GM12878 (cell line): Measurements from ENCODE around the gene HSPA12A. TPM values are rescaled to one million over a fixed set of nuclear protein-coding genes. Genes with fewer than 3 reads are reported as not detected.

Experiments
- ATAC-seq: fragments of 200-7000 bp; cut with Tn5 transposase; 3 replicates; pipeline ENCODE4 v1.9.1; 2020; ENCODE audit warnings: mild to moderate bottlenecking, moderate library complexity
- BruUV-seq: library from RNA; stranded (reverse); fragments of 400-500 nt; replicated peaks from 2 replicates; lab custom pipeline; 2021; lab: Mats Ljungman, UMichigan
- CTCF ChIA-PET: fragments of 300-600 bp; sonication (Branson Sonifier 250); formaldehyde crosslinking; extraction: SDS; loops from one replicate; lab custom pipeline; 2021; ENCODE audit warnings: inconsistent platforms; lab: Yijun Ruan, JAX
- POLR2A ChIA-PET: fragments of 350-600 bp; formaldehyde crosslinking; extraction: SDS; loops from one replicate; lab custom pipeline; 2021; ENCODE audit warnings: inconsistent platforms; lab: Charles Lee
- RAD21 ChIA-PET: fragments of 300-600 bp; sonication (Branson Sonifier 250); formaldehyde crosslinking; loops from one replicate; lab custom pipeline; 2023; ENCODE audit warnings: antibody characterized with exemption; ENCODE audit not compliant: unreplicated experiment; lab: Charles Lee
- SMC1A ChIA-PET: fragments of 300-600 bp; sonication (Branson Sonifier 250); formaldehyde crosslinking; loops from one replicate; lab custom pipeline; 2023; ENCODE audit not compliant: unreplicated experiment, uncharacterized antibody; lab: Charles Lee
- DNase-seq: peaks from one replicate; pipeline ENCODE4 v3.0.0-alpha.2; 2011; ENCODE audit warnings: low read depth, low spot score
- FAIRE-seq: peaks from 3 replicates; lab custom pipeline; 2011; peaks lifted over from hg19 to GRCh38; lab: Jason Lieb, UNC
- H2AFZ ChIP-seq: 2 replicates; pipeline ENCODE4 v1.6.0; 2011; ENCODE audit warnings: low read depth, low read length, control low read depth; ENCODE audit not compliant: control insufficient read depth
- H3K27ac ChIP-seq: 2 replicates; pipeline ENCODE4 v1.5.1; 2011; ENCODE audit warnings: control low read depth; ENCODE audit not compliant: control insufficient read depth, insufficient read depth
- H3K27me3 ChIP-seq, 2 experiments: replicated peaks in 1 of 2; 2 replicates each; pipeline versions ENCODE4 v1.6.0 to v1.6.1; 2011; ENCODE audit warnings: low read length in 1 of 2; ENCODE audit not compliant: control insufficient read depth in 2 of 2, insufficient read depth in 2 of 2
- H3K36me3 ChIP-seq, 2 experiments: 2 replicates each; pipeline ENCODE4 v1.5.1; 2011; ENCODE audit warnings: low read length in 1 of 2; ENCODE audit not compliant: control insufficient read depth in 2 of 2, insufficient read depth in 2 of 2
- H3K4me1 ChIP-seq: 2 replicates; pipeline ENCODE4 v1.6.1; 2011; ENCODE audit warnings: mild to moderate bottlenecking, low read length, moderate library complexity, mixed read lengths; ENCODE audit not compliant: control insufficient read depth, insufficient read depth
- H3K4me2 ChIP-seq: 2 replicates; pipeline ENCODE4 v1.6.0; 2011; ENCODE audit warnings: control low read depth; ENCODE audit not compliant: control insufficient read depth, insufficient read depth
- H3K4me3 ChIP-seq: fragments of 200-600 bp; sonication (generic); 2 replicates; pipeline ENCODE4 v1.5.1; 2016
- H3K79me2 ChIP-seq: 2 replicates; pipeline ENCODE4 v1.6.0; 2011; ENCODE audit warnings: low read length; ENCODE audit not compliant: control insufficient read depth, insufficient read depth
- H3K9ac ChIP-seq: 2 replicates; pipeline ENCODE4 v1.8.0; 2011; ENCODE audit warnings: low read length, control low read depth, mixed read lengths; ENCODE audit not compliant: control insufficient read depth, insufficient read depth
- H3K9me3 ChIP-seq: replicated peaks from 3 replicates; pipeline ENCODE4 v1.5.1; 2011; ENCODE audit warnings: mild to moderate bottlenecking, low read length; ENCODE audit not compliant: control insufficient read depth, insufficient read depth
- H4K20me1 ChIP-seq: 2 replicates; pipeline ENCODE4 v1.6.0; 2011; ENCODE audit not compliant: control insufficient read depth, insufficient read depth
- BCL3 ChIP-seq: IDR thresholded peaks from 2 replicates; pipeline ENCODE4 v1.6.1; 2011; ENCODE audit warnings: borderline replicate concordance, low read depth, mild to moderate bottlenecking, moderate library complexity, low read length; ENCODE audit not compliant: insufficient read depth, poor library complexity, severe bottlenecking
- RBBP5 ChIP-seq: fragments of 200-600 bp; sonication (generic); conservative IDR thresholded peaks from 2 replicates; pipeline ENCODE4 v1.6.1; 2016
- SUZ12 ChIP-seq: fragments of 200-600 bp; sonication (generic); IDR thresholded peaks from one replicate; pipeline ENCODE4 v1.6.1; 2018; ENCODE audit warnings: antibody characterized with exemption, mild to moderate bottlenecking; ENCODE audit not compliant: unreplicated experiment
- WGBS: methylation state at CpG from one replicate; pipeline ENCODE4 v1.1.6; 2016; ENCODE audit warnings: low lambda C conversion rate; ENCODE audit not compliant: insufficient replicate concordance, insufficient coverage; ENCODE audit errors: missing lambda C conversion rate; 5-methylcytosine and 5-hydroxymethylcytosine counted together
- in situ Hi-C: fragments of 300-500 bp; cut with MboI; formaldehyde crosslinking; loops from 9 replicates; pipeline ENCODE4 v1.14.3; 2018; ENCODE audit warnings: mixed read lengths
- intact Hi-C: fragments of 100-400 bp; cut with micrococcal nuclease; formaldehyde crosslinking; loops from one replicate; pipeline ENCODE4 v1.14.2; 2022; ENCODE audit not compliant: unreplicated experiment
- polyA plus RNA-seq, 11 experiments: library from polyadenylated mRNA; depleted of rRNA in 4 of 11; unstranded in 6 of 11; stranded (reverse) in 5 of 11; fragments of >200 nt; fragmentation: Nextera tagmentation in 4 of 11; fragmentation: Illumina TruSeq in 1 of 11; extraction: Ambion mirVana in 4 of 11; extraction: Trizol in 1 of 11; gene quantifications; 1 replicate in 1 of 11; 2 replicates in 10 of 11; pipeline versions ENCODE4 v1.2.1 to v1.2.3, GENCODE V29; 2011 to 2016; ENCODE audit warnings: inconsistent platforms in 2 of 11, missing spikeins in 2 of 11, low read depth in 1 of 11
- total RNA-seq, 4 experiments: library from RNA; depleted of rRNA in 3 of 4; stranded (reverse); fragments of >200 nt in 3 of 4; fragmentation: Illumina TruSeq in 1 of 4; extraction: Trizol in 1 of 4; gene quantifications; 2 replicates each; pipeline versions ENCODE4 v1.2.1 to v1.2.3, GENCODE V29; 2013 to 2021

The HSPA12A gene
- total and polyA plus RNA-seq, 10 of the 15 experiments (the other 5 are each of a cell fraction or from before 2014, with no cell fraction given) = 0.90 to 20.2 (median 2.8) TPM

- WGBS = 27% methylated on average over 7 of the region's 7 CpGs
- Histone ChIP-seq H3K27me3 (no peaks in the 10 kb centered on the region; a peak in 2 of 4 replicates), H3K36me3 (no peaks in the 10 kb centered on the region), H3K27ac (no peak overlapping the region), H3K79me2 (no peaks in the 10 kb centered on the region), H4K20me1 (no peaks in the 10 kb centered on the region), H3K9me3 (no peaks in the 10 kb centered on the region), H3K4me3 (no peak overlapping the region), H3K4me2 (no peak overlapping the region), H3K4me1 (no peaks in the 10 kb centered on the region), H3K9ac (no peak overlapping the region), H2AFZ (no peak overlapping the region)
- intact Hi-C loops = no loop called here
- POLR2A ChIA-PET = no interaction called here
- no peak for TF ChIP-seq BCL3
- in situ Hi-C loops = no loop called here
- no TSS peak for BruUV-seq
- CTCF ChIA-PET = interaction anchor here (0.9 kb wide), 1 partner anchor 16 kb away, joined by 3 read pairs; no protein-coding TSS in a partner anchor
- FAIRE-seq (no peak), DNase-seq (no peak), ATAC-seq (no peak)
- RAD21 ChIA-PET = no interaction called here
- SMC1A ChIA-PET = no interaction called here
Measured at GRCh38 chr10:116697816-116698215, 44.5 kb downstream of the HSPA12A start.

GRCh38 chr10:116696919-116697318, 45.4 kb downstream of the HSPA12A start:
- Histone ChIP-seq H3K27me3 (no peaks in the 10 kb centered on the region; a peak in 2 of 4 replicates), H3K9ac (no peak overlapping the region), H3K27ac (no peak overlapping the region), H3K9me3 (no peaks in the 10 kb centered on the region), H3K36me3 (no peaks in the 10 kb centered on the region), H2AFZ (no peak overlapping the region), H4K20me1 (no peaks in the 10 kb centered on the region), H3K4me1 (no peaks in the 10 kb centered on the region), H3K4me3 (no peak overlapping the region), H3K4me2 (no peak overlapping the region), H3K79me2 (no peaks in the 10 kb centered on the region)
- 0% methylated on average over 1 of the region's 1 CpG for WGBS
- ATAC-seq = no peak
- ChIA-PET CTCF (interaction anchor here (0.9 kb wide), 1 partner anchor 15 kb away, joined by 3 read pairs; no protein-coding TSS in a partner anchor), RAD21 (no interaction called here), SMC1A (no interaction called here), POLR2A (no interaction called here)
- intact Hi-C loops = no loop called here
- no peak for FAIRE-seq
- TF ChIP-seq SUZ12 (no peak), RBBP5 (no peak)
- in situ Hi-C loops = no loop called here
- no peak for DNase-seq
- BruUV-seq = no TSS peak
